GM12873 (cell line): Measurements from ENCODE around the gene TCIRG1.

Experiments used
- CTCF ChIP-seq: IDR thresholded peaks from 2 replicates; pipeline ENCODE4 v1.5.1; 2012; ENCODE audit warnings: low read depth, mild to moderate bottlenecking, moderate library complexity, low read length, control low read depth; ENCODE audit not compliant: insufficient read depth; ENCODE audit errors: missing control alignments

Gene TCIRG1

GRCh38 chr11:67999201-67999629 lies 39.6 kb upstream of the TCIRG1 start:
- TF ChIP-seq CTCF = no peak

GRCh38 chr11:67999704-68000103 lies 39.1 kb upstream of the TCIRG1 start:
- no peak for TF ChIP-seq CTCF

- no peak for TF ChIP-seq CTCF
These were observed 36.3 kb upstream of the TCIRG1 start for GRCh38 chr11:68002575-68002937.

- TF ChIP-seq CTCF = no peak
These were observed 35.6 kb upstream of the TCIRG1 start for GRCh38 chr11:68002938-68003845.

GRCh38 chr11:68003846-68004550 lies 34.8 kb upstream of the TCIRG1 start, which contains the start of gene UNC93B1:
UNC93B1 (minus strand) TSS chr11:68004097; CDS start chr11:68004043, 54 bp downstream.
- TF ChIP-seq CTCF = no peak

GRCh38 chr11:68004551-68005335 lies 34.1 kb upstream of the TCIRG1 start:
- no peak for TF ChIP-seq CTCF
